HFF-Myc (cell line): ENCODE data around the gene MAP3K5.

ENCODE experiments used
- DNase-seq: peaks from one replicate; pipeline ENCODE4 v3.0.0-alpha.2; 2011; ENCODE audit warnings: low read depth; ENCODE audit errors: extremely low read depth
- H3K4me3 ChIP-seq: replicated peaks from 2 replicates; pipeline ENCODE4 v1.5.1; 2011; ENCODE audit warnings: low read depth, mild to moderate bottlenecking, control low read depth, low read length
- CTCF ChIP-seq: IDR thresholded peaks from 2 replicates; pipeline ENCODE4 v1.5.1; 2012; ENCODE audit warnings: mild to moderate bottlenecking, low read depth, low read length, control low read depth; ENCODE audit errors: missing control alignments

The MAP3K5 gene

GRCh38 chr6:136740050-136740974, 52.0 kb downstream of the MAP3K5 start:
- no peak for TF ChIP-seq CTCF
- H3K4me3 ChIP-seq: no peak overlapping the region
- no peak for DNase-seq

DNA sequence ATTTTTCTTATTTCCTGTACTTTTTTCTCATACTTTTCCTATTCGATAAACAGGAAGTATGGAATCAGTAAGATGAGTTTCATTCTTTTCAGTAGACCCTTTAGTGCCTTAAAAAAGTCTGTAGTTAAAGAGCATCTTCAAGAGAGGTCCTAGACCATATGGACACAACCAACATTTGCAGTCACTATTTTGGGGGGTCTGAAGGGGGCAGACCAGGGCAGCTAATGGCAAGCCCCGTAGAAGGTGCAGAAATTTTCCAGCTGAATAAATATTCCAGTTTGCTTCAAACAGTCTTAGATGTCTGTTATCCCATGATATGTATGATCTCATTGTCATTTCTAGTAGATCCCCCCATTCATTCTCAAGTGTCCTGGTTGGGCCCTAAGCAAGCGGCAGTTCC, 52.8 kb downstream of the MAP3K5 start:
- no peak for DNase-seq
- TF ChIP-seq CTCF: no peak
- no peak overlapping the region for H3K4me3 ChIP-seq

DNA sequence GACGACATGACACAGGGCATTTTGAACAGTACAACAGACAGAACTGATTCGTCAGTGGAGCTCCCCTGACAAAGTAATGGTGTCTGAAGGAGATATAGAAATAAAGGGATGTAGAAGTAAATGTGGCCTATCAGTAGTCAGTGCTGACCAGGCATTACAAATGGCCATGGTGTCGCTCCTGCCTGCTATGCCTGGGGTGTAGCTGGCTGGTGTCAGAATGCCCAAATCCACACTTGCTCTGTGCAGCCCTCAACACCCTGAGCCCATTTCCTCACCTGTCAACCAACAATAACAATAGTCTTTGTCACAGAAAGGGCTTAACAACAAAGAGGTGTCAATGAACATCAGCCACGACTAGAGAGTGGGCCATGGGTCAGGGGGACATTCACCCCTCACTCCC, 53.2 kb downstream of the MAP3K5 start:
- no peak overlapping the region for H3K4me3 ChIP-seq
- DNase-seq: no peak
- no peak for TF ChIP-seq CTCF

DNA sequence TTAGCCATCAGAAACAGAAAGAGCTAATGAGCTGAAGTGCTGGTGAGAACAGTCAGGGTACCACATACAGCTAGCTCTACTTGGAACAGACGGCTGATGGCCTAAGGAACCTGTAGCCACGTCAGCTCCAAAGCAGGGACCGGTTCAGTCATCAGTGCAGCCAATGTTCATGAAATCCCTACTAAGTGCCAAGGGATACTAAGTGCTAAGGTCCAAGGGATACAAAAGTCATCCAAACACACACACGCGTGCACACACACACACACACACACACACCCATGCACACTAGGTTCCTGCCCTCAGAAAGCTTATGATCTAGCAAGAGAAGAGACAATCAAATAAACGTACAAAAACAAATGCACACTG, 53.6 kb downstream of the MAP3K5 start:
- H3K4me3 ChIP-seq: no peak overlapping the region
- DNase-seq: no peak
- TF ChIP-seq CTCF: no peak

- no peak overlapping the region for H3K4me3 ChIP-seq
- no peak for DNase-seq
- no peak for TF ChIP-seq CTCF
These were observed 54.2 kb downstream of the MAP3K5 start for GRCh38 chr6:136737871-136738691.

- no peak for TF ChIP-seq CTCF
- no peak overlapping the region for H3K4me3 ChIP-seq
- DNase-seq: no peak
These were observed 54.9 kb downstream of the MAP3K5 start for GRCh38 chr6:136737374-136737844.
